HEK293T (cell line): ENCODE results near the gene RALGPS2.

Experiments
- BHLHE40 ChIP-seq: fragments of 450-650 bp; IDR thresholded peaks from 2 replicates; pipeline ENCODE4 v1.6.1; 2016; ENCODE audit warnings: mild to moderate bottlenecking, moderate library complexity, borderline replicate concordance
- CTBP1 ChIP-seq: fragments of 450-650 bp; IDR thresholded peaks from 2 replicates; pipeline ENCODE4 v1.6.1; 2016; ENCODE audit warnings: borderline replicate concordance
- FOXK2 ChIP-seq: fragments of 450-650 bp; IDR thresholded peaks from 2 replicates; pipeline ENCODE4 v1.6.1; 2016; ENCODE audit warnings: mild to moderate bottlenecking
- FOXM1 ChIP-seq: fragments of 450-650 bp; IDR thresholded peaks from 2 replicates; pipeline ENCODE4 v1.6.1; 2017; ENCODE audit warnings: mild to moderate bottlenecking, borderline replicate concordance
- HDGF ChIP-seq: fragments of 450-650 bp; IDR thresholded peaks from 2 replicates; pipeline ENCODE4 v1.6.1; 2017; ENCODE audit warnings: antibody characterized with exemption, borderline replicate concordance
- LEF1 ChIP-seq: fragments of 450-650 bp; IDR thresholded peaks from 2 replicates; pipeline ENCODE4 v1.6.1; 2017; ENCODE audit warnings: mild to moderate bottlenecking, borderline replicate concordance
- NFRKB ChIP-seq: fragments of 450-650 bp; IDR thresholded peaks from 2 replicates; pipeline ENCODE4 v1.6.1; 2016; ENCODE audit warnings: mild to moderate bottlenecking, moderate library complexity
- PKNOX1 ChIP-seq: fragments of 450-650 bp; IDR thresholded peaks from 2 replicates; pipeline ENCODE4 v1.6.1; 2016
- SP1 ChIP-seq: fragments of 450-650 bp; IDR thresholded peaks from 2 replicates; pipeline ENCODE4 v1.6.1; 2017
- SUZ12 ChIP-seq: fragments of 450-650 bp; IDR thresholded peaks from 2 replicates; pipeline ENCODE4 v1.6.1; 2016; ENCODE audit warnings: mild to moderate bottlenecking
- TARDBP ChIP-seq: fragments of 450-650 bp; IDR thresholded peaks from 2 replicates; pipeline ENCODE4 v1.6.1; 2016
- ZNF384 ChIP-seq: fragments of 450-650 bp; IDR thresholded peaks from 2 replicates; pipeline ENCODE4 v1.6.1; 2016

DNA sequence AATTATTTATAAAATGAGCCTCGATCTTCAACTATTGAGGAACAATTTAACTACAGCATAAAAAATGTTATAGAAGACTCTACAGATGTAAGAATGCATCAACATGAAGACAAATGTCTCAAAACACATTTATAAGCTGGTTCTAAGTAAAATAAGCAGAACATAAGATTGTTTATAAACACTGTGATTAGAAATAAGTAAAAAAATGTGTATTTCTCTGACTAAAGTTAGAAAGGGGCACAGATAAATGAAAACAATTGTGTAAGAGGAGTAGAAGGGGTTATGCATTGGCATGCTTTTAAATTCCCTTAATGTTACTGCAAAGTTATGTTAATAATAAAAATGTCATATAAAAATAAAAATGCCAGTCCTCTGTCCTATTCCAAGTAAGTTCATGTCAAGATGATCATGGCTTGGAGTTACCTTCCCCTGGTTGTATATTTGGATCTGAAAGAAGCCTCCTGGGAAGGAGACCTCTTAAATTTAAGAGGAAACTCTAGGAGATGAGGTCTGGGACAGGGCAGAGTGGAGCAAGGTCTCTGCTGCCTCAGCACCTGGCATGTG is 230.4 kb downstream of the RALGPS2 start:
- no peak for TF ChIP-seq LEF1
- TF ChIP-seq SP1 = no peak
- no peak for TF ChIP-seq PKNOX1
- no peak for TF ChIP-seq HDGF
- no peak for TF ChIP-seq NFRKB
- TF ChIP-seq FOXM1 = no peak
- no peak for TF ChIP-seq BHLHE40
- TF ChIP-seq TARDBP = no peak
- TF ChIP-seq SUZ12 = no peak
- TF ChIP-seq FOXK2 = no peak
- no peak for TF ChIP-seq ZNF384
- no peak for TF ChIP-seq CTBP1
